GM12892 (cell line): ENCODE results near the gene PPFIA4.
"Not testable (repeated sequence)": the region's sequence is repeated elsewhere in the genome, so short reads cannot be mapped to it uniquely, and the experiment has no call there.

Experiments
- POLR2A ChIP-seq: IDR thresholded peaks from 2 replicates; pipeline ENCODE4 v1.6.1; 2011; ENCODE audit warnings: low read depth, low read length, control low read depth
- POLR2AphosphoS5 ChIP-seq: IDR thresholded peaks from 2 replicates; pipeline ENCODE4 v1.6.1; 2011; ENCODE audit warnings: low read depth, low read length, control low read depth
- TAF1 ChIP-seq: IDR thresholded peaks from 2 replicates; pipeline ENCODE4 v1.6.1; 2011; ENCODE audit warnings: low read depth, mild to moderate bottlenecking, control low read depth, low read length, borderline replicate concordance

- not testable (repeated sequence) for TF ChIP-seq TAF1, POLR2A, POLR2AphosphoS5
Measured at GRCh38 chr1:203005395-203006142, 20.7 kb upstream of the PPFIA4 start.
